Prostate gland (tissue), 2 donors: ENCODE measurements around the gene SHANK3.
"Not testable (repeated sequence)": the region's sequence is repeated elsewhere in the genome, so short reads cannot be mapped to it uniquely, and the experiment has no call there.

Source experiments
- POLR2A ChIP-seq: fragments of 450-650 bp; IDR thresholded peaks from one replicate; pipeline ENCODE4 v1.6.1; 2016; ENCODE audit warnings: antibody characterized with exemption, mild to moderate bottlenecking
- POLR2AphosphoS5 ChIP-seq: sonication (generic); formaldehyde crosslinking; IDR thresholded peaks from one replicate; pipeline ENCODE4 v1.6.1; 2017; ENCODE audit warnings: antibody characterized with exemption
- TF ChIP-seq, protein P1 (sequence below), 4 experiments: fragments of 200-600 bp in 2 of 4; fragments of 450-650 bp in 2 of 4; sonication (generic) in 2 of 4; IDR thresholded peaks; 1 replicate in 3 of 4; 2 replicates in 1 of 4; pipeline ENCODE4 v1.5.1; 2016 to 2019; ENCODE audit warnings: antibody characterized with exemption in 4 of 4, mild to moderate bottlenecking in 2 of 4, moderate library complexity in 2 of 4

DNA sequence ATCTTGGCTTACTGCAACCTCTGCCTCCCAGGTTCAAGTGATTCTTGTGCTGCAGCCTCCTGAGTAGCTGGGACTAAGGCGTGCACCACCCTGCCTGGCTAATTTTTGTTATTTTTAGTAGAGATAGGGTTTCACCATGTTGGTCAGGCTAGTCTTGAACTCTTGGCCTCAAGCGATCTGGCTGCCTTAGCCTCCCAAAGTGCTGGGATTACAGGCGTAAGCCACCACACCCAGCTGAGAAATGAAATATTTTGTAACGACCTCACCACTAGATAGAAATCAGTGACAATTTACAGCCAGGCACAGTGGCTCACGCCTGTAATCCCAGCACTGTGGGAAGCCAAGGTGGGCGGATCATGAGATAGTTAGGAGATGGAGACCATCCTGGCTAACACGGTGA is 12.9 kb upstream of the SHANK3 start:
- TF ChIP-seq, protein P1, sequence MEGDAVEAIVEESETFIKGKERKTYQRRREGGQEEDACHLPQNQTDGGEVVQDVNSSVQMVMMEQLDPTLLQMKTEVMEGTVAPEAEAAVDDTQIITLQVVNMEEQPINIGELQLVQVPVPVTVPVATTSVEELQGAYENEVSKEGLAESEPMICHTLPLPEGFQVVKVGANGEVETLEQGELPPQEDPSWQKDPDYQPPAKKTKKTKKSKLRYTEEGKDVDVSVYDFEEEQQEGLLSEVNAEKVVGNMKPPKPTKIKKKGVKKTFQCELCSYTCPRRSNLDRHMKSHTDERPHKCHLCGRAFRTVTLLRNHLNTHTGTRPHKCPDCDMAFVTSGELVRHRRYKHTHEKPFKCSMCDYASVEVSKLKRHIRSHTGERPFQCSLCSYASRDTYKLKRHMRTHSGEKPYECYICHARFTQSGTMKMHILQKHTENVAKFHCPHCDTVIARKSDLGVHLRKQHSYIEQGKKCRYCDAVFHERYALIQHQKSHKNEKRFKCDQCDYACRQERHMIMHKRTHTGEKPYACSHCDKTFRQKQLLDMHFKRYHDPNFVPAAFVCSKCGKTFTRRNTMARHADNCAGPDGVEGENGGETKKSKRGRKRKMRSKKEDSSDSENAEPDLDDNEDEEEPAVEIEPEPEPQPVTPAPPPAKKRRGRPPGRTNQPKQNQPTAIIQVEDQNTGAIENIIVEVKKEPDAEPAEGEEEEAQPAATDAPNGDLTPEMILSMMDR (IDR thresholded peaks at IDR 0.05), result not testable (repeated sequence)
- TF ChIP-seq POLR2A, POLR2AphosphoS5: not testable (repeated sequence)
